ENCODE results near the gene ARMC6.

ARMC6 gene

DNA sequence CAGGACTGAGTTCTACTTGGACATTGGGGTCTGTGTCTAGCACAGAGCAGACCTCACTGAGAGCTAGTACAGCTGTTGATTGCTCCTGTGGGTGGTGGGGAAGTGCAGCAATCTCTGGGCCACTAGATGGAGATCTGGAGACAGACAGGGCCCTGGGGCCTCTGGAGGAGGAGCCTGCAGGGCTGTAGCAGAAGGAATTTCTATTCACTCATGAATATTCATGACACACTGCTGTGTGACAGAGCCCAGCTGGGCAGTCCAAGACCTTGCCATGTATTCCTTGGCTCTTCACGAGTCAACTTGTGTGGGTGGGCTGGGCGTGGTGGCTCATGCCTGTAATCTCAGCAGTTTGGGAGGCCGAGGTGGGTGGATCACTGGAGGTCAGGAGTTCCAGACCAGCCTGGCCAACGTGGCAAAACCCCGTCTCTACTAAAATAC lies 37.6 kb upstream of the ARMC6 start:
- DNase-seq (ENCODE audit: low spot score) (no peak), ATAC-seq (ENCODE audit: low read depth) (peak; percentile 87)
- Histone ChIP-seq H3K4me3 (ENCODE audit: severe bottlenecking) (no peak overlapping the region), H3K27ac (ENCODE audit: poor library complexity, severe bottlenecking) (no peak overlapping the region), H3K4me1 (ENCODE audit: insufficient read depth, poor library complexity, severe bottlenecking) (no peaks in the 10 kb centered on the region), H3K27me3 (ENCODE audit: insufficient read depth, poor library complexity, severe bottlenecking) (no peaks in the 10 kb centered on the region), H3K36me3 (ENCODE audit: low read depth) (peaks cover 69% of the 10 kb centered on the region), H3K9me3 (ENCODE audit: severe bottlenecking) (no peaks in the 10 kb centered on the region)
- TF ChIP-seq, protein P1, sequence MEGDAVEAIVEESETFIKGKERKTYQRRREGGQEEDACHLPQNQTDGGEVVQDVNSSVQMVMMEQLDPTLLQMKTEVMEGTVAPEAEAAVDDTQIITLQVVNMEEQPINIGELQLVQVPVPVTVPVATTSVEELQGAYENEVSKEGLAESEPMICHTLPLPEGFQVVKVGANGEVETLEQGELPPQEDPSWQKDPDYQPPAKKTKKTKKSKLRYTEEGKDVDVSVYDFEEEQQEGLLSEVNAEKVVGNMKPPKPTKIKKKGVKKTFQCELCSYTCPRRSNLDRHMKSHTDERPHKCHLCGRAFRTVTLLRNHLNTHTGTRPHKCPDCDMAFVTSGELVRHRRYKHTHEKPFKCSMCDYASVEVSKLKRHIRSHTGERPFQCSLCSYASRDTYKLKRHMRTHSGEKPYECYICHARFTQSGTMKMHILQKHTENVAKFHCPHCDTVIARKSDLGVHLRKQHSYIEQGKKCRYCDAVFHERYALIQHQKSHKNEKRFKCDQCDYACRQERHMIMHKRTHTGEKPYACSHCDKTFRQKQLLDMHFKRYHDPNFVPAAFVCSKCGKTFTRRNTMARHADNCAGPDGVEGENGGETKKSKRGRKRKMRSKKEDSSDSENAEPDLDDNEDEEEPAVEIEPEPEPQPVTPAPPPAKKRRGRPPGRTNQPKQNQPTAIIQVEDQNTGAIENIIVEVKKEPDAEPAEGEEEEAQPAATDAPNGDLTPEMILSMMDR (IDR thresholded peaks at IDR 0.05; ENCODE audit: poor library complexity, severe bottlenecking) = peak; percentile 56

DNA sequence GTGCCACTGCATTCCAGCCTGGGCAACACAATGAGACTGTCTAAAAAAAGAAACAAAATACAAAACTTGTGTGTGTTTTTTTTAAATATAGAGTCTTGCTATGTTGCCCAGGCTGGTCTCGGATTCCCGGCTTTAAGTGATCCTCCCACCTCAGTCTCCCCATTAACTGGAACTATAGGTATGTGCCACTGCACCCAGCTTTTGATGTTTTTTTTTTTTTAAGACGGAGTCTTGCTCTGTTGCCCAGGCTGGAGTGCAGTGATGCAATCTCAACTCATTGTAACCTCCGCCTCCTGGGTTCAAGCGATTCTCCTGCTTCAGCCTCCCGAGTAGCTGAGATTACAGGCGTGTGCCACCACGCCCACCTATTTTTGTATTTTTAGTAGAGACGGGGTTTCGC lies 37.1 kb upstream of the ARMC6 start:
- Histone ChIP-seq H3K4me3 (ENCODE audit: severe bottlenecking) (no peak overlapping the region), H3K9me3 (ENCODE audit: severe bottlenecking) (no peaks in the 10 kb centered on the region), H3K4me1 (ENCODE audit: insufficient read depth, poor library complexity, severe bottlenecking) (no peaks in the 10 kb centered on the region), H3K27me3 (ENCODE audit: insufficient read depth, poor library complexity, severe bottlenecking) (no peaks in the 10 kb centered on the region), H3K27ac (ENCODE audit: poor library complexity, severe bottlenecking) (no peak overlapping the region), H3K36me3 (ENCODE audit: low read depth) (peaks cover 70% of the 10 kb centered on the region)
- DNase-seq (ENCODE audit: low spot score) (no peak), ATAC-seq (ENCODE audit: low read depth) (no peak)
- TF ChIP-seq, protein P1 (IDR thresholded peaks at IDR 0.05; ENCODE audit: poor library complexity, severe bottlenecking) = no peak

DNA sequence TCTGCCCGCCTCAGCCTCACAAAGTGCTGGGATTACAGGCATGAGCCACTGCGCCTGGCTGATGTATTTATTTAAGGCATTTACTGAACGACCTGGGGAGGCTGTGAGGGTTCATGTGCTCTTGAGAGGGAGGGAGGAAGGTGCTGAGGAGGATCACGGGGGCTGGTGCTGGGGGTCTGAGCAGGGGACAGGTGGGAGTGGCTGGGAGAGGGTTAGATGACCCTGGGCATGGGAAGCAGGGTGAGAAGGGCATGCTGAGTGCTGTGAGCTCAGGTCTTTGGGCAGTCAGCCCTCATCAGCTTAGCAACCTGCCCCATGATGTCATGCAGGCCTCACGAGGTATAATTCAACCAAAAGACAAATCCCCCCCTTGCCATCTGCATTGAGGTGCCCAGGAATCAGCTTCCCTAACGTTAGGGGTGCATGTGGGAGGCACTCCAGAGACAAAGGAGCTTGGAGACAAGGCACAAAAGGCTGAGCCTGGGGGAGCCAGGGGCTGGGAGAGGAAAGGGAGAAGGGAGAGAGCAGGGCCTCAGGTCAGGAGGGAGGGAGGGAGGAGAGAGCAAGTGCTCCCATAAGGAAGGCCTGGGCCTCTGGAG lies 36.5 kb upstream of the ARMC6 start:
- no peak for DNase-seq (ENCODE audit: low spot score)
- Histone ChIP-seq H3K27me3 (ENCODE audit: insufficient read depth, poor library complexity, severe bottlenecking) (no peaks in the 10 kb centered on the region), H3K9me3 (ENCODE audit: severe bottlenecking) (no peaks in the 10 kb centered on the region), H3K36me3 (ENCODE audit: low read depth) (peaks cover 73% of the 10 kb centered on the region), H3K4me1 (ENCODE audit: insufficient read depth, poor library complexity, severe bottlenecking) (no peaks in the 10 kb centered on the region), H3K4me3 (ENCODE audit: severe bottlenecking) (no peak overlapping the region), H3K27ac (ENCODE audit: poor library complexity, severe bottlenecking) (no peak overlapping the region)
- ATAC-seq (ENCODE audit: low read depth) = no peak
- TF ChIP-seq, protein P1 (IDR thresholded peaks at IDR 0.05; ENCODE audit: poor library complexity, severe bottlenecking) = no peak

DNA sequence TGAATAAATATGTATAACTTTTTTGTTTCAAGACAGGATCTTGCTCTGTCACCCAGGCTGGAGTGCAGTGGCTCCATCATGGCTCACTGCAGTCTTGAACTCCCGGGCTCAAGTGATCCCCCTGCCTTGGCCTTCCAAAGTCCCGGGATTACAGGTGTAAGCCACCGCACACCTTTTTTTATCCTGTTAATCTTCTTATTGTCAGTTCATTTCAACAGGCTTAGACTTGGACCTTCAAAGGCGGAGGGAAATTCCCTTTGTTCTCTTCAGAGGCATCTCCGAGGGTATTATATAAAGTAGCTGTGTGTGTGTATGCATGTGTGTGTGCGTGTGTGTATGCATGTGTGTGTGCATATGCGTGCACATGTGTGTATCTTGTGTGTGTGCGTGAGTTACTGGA lies 35.1 kb upstream of the ARMC6 start:
- Histone ChIP-seq H3K9me3 (ENCODE audit: severe bottlenecking) (no peaks in the 10 kb centered on the region), H3K4me3 (ENCODE audit: severe bottlenecking) (no peak overlapping the region), H3K36me3 (ENCODE audit: low read depth) (peaks cover 74% of the 10 kb centered on the region), H3K27me3 (ENCODE audit: insufficient read depth, poor library complexity, severe bottlenecking) (no peaks in the 10 kb centered on the region), H3K27ac (ENCODE audit: poor library complexity, severe bottlenecking) (no peak overlapping the region), H3K4me1 (ENCODE audit: insufficient read depth, poor library complexity, severe bottlenecking) (no peaks in the 10 kb centered on the region)
- ATAC-seq (ENCODE audit: low read depth) (no peak), DNase-seq (ENCODE audit: low spot score) (no peak)
- TF ChIP-seq, protein P1 (IDR thresholded peaks at IDR 0.05; ENCODE audit: poor library complexity, severe bottlenecking) = no peak

DNA sequence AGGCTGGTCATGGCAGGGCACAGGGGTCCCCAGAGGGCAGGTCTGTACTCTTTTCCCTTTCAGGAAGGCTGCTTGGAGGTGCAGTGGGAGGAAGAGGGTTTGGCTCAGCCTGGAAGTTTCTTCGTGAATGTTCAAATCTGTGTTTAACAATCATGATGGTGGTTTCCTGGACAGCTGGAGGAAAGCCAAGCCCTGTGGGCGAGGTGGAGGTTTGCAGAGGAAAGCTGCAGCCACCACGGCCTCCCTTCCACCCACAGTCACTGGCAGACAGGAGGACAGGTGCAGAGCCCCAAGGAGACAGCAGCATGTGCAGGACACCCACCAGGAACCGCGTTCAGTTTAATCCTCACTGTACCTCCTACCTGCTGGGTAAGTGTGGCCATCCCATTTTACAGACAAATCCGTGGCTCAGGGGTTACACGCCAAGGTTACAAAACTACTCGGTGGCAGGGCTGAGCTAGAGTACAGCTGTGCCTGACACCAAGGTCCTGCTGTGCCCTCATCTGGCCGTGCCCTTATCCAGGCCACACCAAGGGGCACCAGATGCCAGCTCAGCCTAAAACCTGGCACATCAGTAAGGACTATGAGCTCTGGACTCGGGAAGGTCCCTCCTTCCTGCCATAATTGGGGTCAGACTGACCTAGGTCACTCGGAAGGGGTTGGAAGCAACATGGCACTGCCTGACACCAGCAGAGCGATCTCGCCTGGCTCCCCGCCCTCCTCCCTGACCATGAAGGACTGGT lies 34.2 kb upstream of the ARMC6 start:
- ATAC-seq (ENCODE audit: low read depth) (no peak), DNase-seq (ENCODE audit: low spot score) (no peak)
- H3K4me1 ChIP-seq (ENCODE audit: insufficient read depth, poor library complexity, severe bottlenecking) = no peaks in the 10 kb centered on the region
- TF ChIP-seq, protein P1 (IDR thresholded peaks at IDR 0.05; ENCODE audit: poor library complexity, severe bottlenecking) = no peak
- H3K9me3 ChIP-seq (ENCODE audit: severe bottlenecking) = no peaks in the 10 kb centered on the region
- H3K36me3 ChIP-seq (ENCODE audit: low read depth) = peaks cover 77% of the 10 kb centered on the region
- no peak overlapping the region for H3K27ac ChIP-seq (ENCODE audit: poor library complexity, severe bottlenecking)
- H3K4me3 ChIP-seq (ENCODE audit: severe bottlenecking) = no peak overlapping the region
- no peaks in the 10 kb centered on the region for H3K27me3 ChIP-seq (ENCODE audit: insufficient read depth, poor library complexity, severe bottlenecking)

All from RWPE2 (cell line).